K562 (cell line): ENCODE data around the gene CHRM1. TPM values are rescaled to one million over a fixed set of nuclear protein-coding genes. Genes with fewer than 3 reads are reported as not detected.

Experiments
- COPS2 ChIP-seq: fragments of 450-650 bp; conservative IDR thresholded peaks from 2 replicates; pipeline ENCODE4 v1.6.1; 2016; ENCODE audit warnings: mild to moderate bottlenecking, moderate library complexity
- ELK3 ChIP-seq: fragments of 450-650 bp; formaldehyde crosslinking; IDR thresholded peaks from 2 replicates; pipeline ENCODE4 v1.4.0; 2020; ENCODE audit warnings: mild to moderate bottlenecking
- FOXO4 ChIP-seq: fragments of 450-650 bp; formaldehyde crosslinking; IDR thresholded peaks from 2 replicates; pipeline ENCODE4 v1.4.0; 2020; ENCODE audit warnings: mild to moderate bottlenecking, moderate library complexity
- FOXP4 ChIP-seq: sonication (generic); formaldehyde crosslinking; IDR thresholded peaks from 2 replicates; pipeline ENCODE4 v1.8.0; 2022; ENCODE audit warnings: mild to moderate bottlenecking, missing genetic modification reagents, borderline replicate concordance
- MIER1 ChIP-seq: fragments of 450-650 bp; IDR thresholded peaks from 2 replicates; pipeline ENCODE4 v1.6.1; 2016; ENCODE audit warnings: antibody characterized with exemption, mild to moderate bottlenecking, low read depth
- NFYB ChIP-seq: IDR thresholded peaks from 2 replicates; pipeline ENCODE4 v1.6.1; 2011; ENCODE audit warnings: mild to moderate bottlenecking, moderate library complexity; ENCODE audit not compliant: insufficient read length; ENCODE audit errors: extremely low read depth
- NR2C1 ChIP-seq, 2 experiments: fragments of 450-650 bp; IDR thresholded peaks; 2 replicates each; pipeline ENCODE4 v1.6.1; 2017; ENCODE audit warnings: mild to moderate bottlenecking in 2 of 2, antibody characterized with exemption in 1 of 2, inconsistent platforms in 1 of 2, missing compliant biosample characterization in 1 of 2, missing genetic modification characterization in 1 of 2
- RNF2 ChIP-seq: sonication (generic); IDR thresholded peaks from 2 replicates; pipeline ENCODE4 v1.6.1; 2016
- SAFB2 ChIP-seq: fragments of 200-400 bp; formaldehyde crosslinking; IDR thresholded peaks from 2 replicates; pipeline ENCODE4 v1.6.1; 2018; ENCODE audit warnings: borderline replicate concordance, low read length, low read depth, moderate library complexity; ENCODE audit not compliant: severe bottlenecking
- SAP30 ChIP-seq: fragments of 200-600 bp; sonication (generic); IDR thresholded peaks from 2 replicates; pipeline ENCODE4 v1.6.1; 2012; ENCODE audit warnings: borderline replicate concordance, low read depth, mild to moderate bottlenecking, moderate library complexity, low read length, control low read depth, inconsistent platforms; ENCODE audit not compliant: insufficient read depth, poor library complexity, severe bottlenecking
- TEAD2 ChIP-seq: fragments of 450-650 bp; IDR thresholded peaks from 2 replicates; pipeline ENCODE4 v1.6.1; 2016; ENCODE audit warnings: missing genetic modification characterization, control low read depth, missing compliant biosample characterization
- TEAD4 ChIP-seq, 2 experiments: sonication (generic) in 1 of 2; formaldehyde crosslinking in 1 of 2; IDR thresholded peaks; 2 replicates each; pipeline versions ENCODE4 v1.6.1 to v1.8.0; 2012 to 2022; ENCODE audit warnings: borderline replicate concordance in 1 of 2, inconsistent platforms in 1 of 2, low read length in 1 of 2, mild to moderate bottlenecking in 1 of 2, missing genetic modification reagents in 1 of 2
- TFAP4 ChIP-seq: sonication (generic); formaldehyde crosslinking; IDR thresholded peaks from 2 replicates; pipeline ENCODE4 v1.8.0; 2022; ENCODE audit warnings: missing genetic modification reagents, mild to moderate bottlenecking, moderate library complexity, borderline replicate concordance
- UBTF ChIP-seq, 2 experiments: IDR thresholded peaks; 2 replicates each; pipeline ENCODE4 v1.6.1; 2012; ENCODE audit warnings: improper control_type of control experiment in 2 of 2, low read depth in 2 of 2, low read length in 2 of 2, borderline replicate concordance in 1 of 2
- USF2 ChIP-seq: sonication (generic); formaldehyde crosslinking; IDR thresholded peaks from 2 replicates; pipeline ENCODE4 v1.5.0; 2020; ENCODE audit warnings: missing genetic modification reagents
- polyA plus RNA-seq, 8 experiments: library from polyadenylated mRNA; depleted of rRNA in 4 of 8; stranded (reverse) in 5 of 8; unstranded in 3 of 8; fragments of >200 nt; fragmentation: Nextera tagmentation in 2 of 8; fragmentation: Illumina TruSeq in 1 of 8; extraction: Ambion mirVana in 2 of 8; extraction: Trizol in 1 of 8; gene quantifications; 2 replicates each; pipeline versions ENCODE4 v1.2.1 to v1.2.3, GENCODE V29; 2011 to 2014; ENCODE audit warnings: inconsistent platforms in 1 of 8, missing spikeins in 1 of 8
- total RNA-seq, 7 experiments: library from RNA; depleted of rRNA in 6 of 7; stranded (reverse); fragments of >200 nt in 6 of 7; fragmentation: Illumina TruSeq in 2 of 7; extraction: Trizol in 2 of 7; gene quantifications; 2 replicates each; pipeline versions ENCODE4 v1.2.1 to v1.2.3, GENCODE V29; 2011 to 2021; ENCODE audit warnings: low replicate concordance in 1 of 7

CHRM1 gene
- total and polyA plus RNA-seq, 9 of the 15 experiments (the other 6 are each of a cell fraction or from before 2014, with no cell fraction given): not detected

GRCh38 chr11:62880231-62880802 is 40.8 kb downstream of the CHRM1 start (continued):
- no peak for TF ChIP-seq ELK3 (CRISPR knock-in tag)
- TF ChIP-seq RNF2: 0 out of 2 replicates have a peak, but pooled peaks have one; percentile 1
- no peak for TF ChIP-seq USF2 (CRISPR knock-in tag)
- no peak for TF ChIP-seq MIER1
- no peak for TF ChIP-seq FOXO4 (CRISPR knock-in tag)
- TF ChIP-seq NR2C1 (IDR thresholded peaks at IDR 0.05): no peak
- no peak for TF ChIP-seq NR2C1 (tag; IDR thresholded peaks at IDR 0.05)
- TF ChIP-seq SAFB2: no peak
- no peak for TF ChIP-seq FOXP4 (CRISPR knock-in tag)
- TF ChIP-seq TEAD4 (IDR thresholded peaks at IDR 0.05; ENCODE audit: low read length): peak; percentile 6; the same call in 1 of the 2 replicates
- TF ChIP-seq TEAD4 (CRISPR knock-in tag; IDR thresholded peaks at IDR 0.05; ENCODE audit: borderline replicate concordance): no peak
- no peak for TF ChIP-seq TFAP4 (CRISPR knock-in tag)
- TF ChIP-seq NFYB: no peak
- TF ChIP-seq UBTF (IDR thresholded peaks at IDR 0.05; ENCODE audit: borderline replicate concordance in 1 of 2, low read depth in 2 of 2, low read length in 2 of 2): no peak
- TF ChIP-seq SAP30: no peak
- TF ChIP-seq TEAD2 (tag): no peak
- TF ChIP-seq COPS2: no peak
